Stimulated activated naive CD8-positive, alpha-beta T cell treated with anti-CD3 and anti-CD28 coated beads, Interleukin-15, amount 100 ng/mL, for 72 hours (primary cell): ENCODE results near the gene ARAP3.
"Not testable (repeated sequence)": the region's sequence is repeated elsewhere in the genome, so short reads cannot be mapped to it uniquely, and the experiment has no call there.

Experiments used
- ATAC-seq: fragments of 150-1000 bp; cut with Tn5 transposase; 2 replicates; pipeline ENCODE4 v1.10.0; 2021; ENCODE audit warnings: mild to moderate bottlenecking, moderate library complexity
- DNase-seq, 2 donors: peaks; one replicate each; pipeline ENCODE4 v3.0.0; 2021 to 2022
- H3K27ac Mint-ChIP-seq, 2 donors: one replicate each; pipeline ENCODE4 v1.8.0; 2022; ENCODE audit warnings: mild to moderate bottlenecking in 2 of 2, mixed read lengths in 2 of 2, moderate library complexity in 2 of 2
- H3K27me3 Mint-ChIP-seq: one replicate; pipeline ENCODE4 v1.8.0; 2022; ENCODE audit warnings: mixed read lengths
- H3K4me1 Mint-ChIP-seq: one replicate; pipeline ENCODE4 v1.8.0; 2022; ENCODE audit warnings: mild to moderate bottlenecking, mixed read lengths
- H3K4me3 Mint-ChIP-seq, 2 donors: one replicate each; pipeline ENCODE4 v1.8.0; 2022; ENCODE audit warnings: mild to moderate bottlenecking in 2 of 2, mixed read lengths in 2 of 2, moderate library complexity in 1 of 2
- H3K9me3 Mint-ChIP-seq, 2 donors: one replicate each; pipeline ENCODE4 v1.8.0; 2022; ENCODE audit warnings: mixed read lengths in 2 of 2

Gene ARAP3

GRCh38 chr5:141681695-141682641, at the start of gene ARAP3:
Gene ARAP3 (minus strand): TSS chr5:141682230. CDS start chr5:141680486, 1,744 bp downstream.
- Mint-ChIP-seq H3K27ac (peak within 1 kb of the TSS; percentile 43 to 89), H3K27me3 (no peaks in the 10 kb centered on the region), H3K4me1 (peaks cover 35% of the 10 kb centered on the region), H3K9me3 (no peaks in the 10 kb centered on the region), H3K4me3 (peak within 1 kb of the TSS; percentile 87 to 88)
- ATAC-seq (peak; percentile 83), DNase-seq (peak; percentile 45 to 48)

GRCh38 chr5:141729387-141730006, 47.5 kb upstream of the ARAP3 start:
- no peak for DNase-seq
- no peak overlapping the region for H3K4me3 Mint-ChIP-seq
- peaks cover 19% of the 10 kb centered on the region for H3K27me3 Mint-ChIP-seq

GRCh38 chr5:141725891-141726290, 43.9 kb upstream of the ARAP3 start:
- ATAC-seq (no peak), DNase-seq (no peak)
- Mint-ChIP-seq H3K4me1 (no peaks in the 10 kb centered on the region), H3K9me3 (no peaks in the 10 kb centered on the region), H3K4me3 (no peak overlapping the region), H3K27me3 (peaks cover 15% of the 10 kb centered on the region), H3K27ac (no peak overlapping the region)

More at GRCh38 chr5:141729387-141730006, 47.5 kb upstream of the ARAP3 start:
- Mint-ChIP-seq H3K9me3 (no peaks in the 10 kb centered on the region), H3K4me1 (no peaks in the 10 kb centered on the region), H3K27ac (no peak overlapping the region)
- no peak for ATAC-seq

- H3K27ac Mint-ChIP-seq: not testable (repeated sequence)
These were observed 43.1 kb upstream of the ARAP3 start for GRCh38 chr5:141725174-141725573.

GRCh38 chr5:141722266-141722665, 40.2 kb upstream of the ARAP3 start:
- Mint-ChIP-seq H3K4me1 (no peaks in the 10 kb centered on the region), H3K27ac (no peak overlapping the region), H3K9me3 (no peaks in the 10 kb centered on the region), H3K27me3 (peaks cover 13% of the 10 kb centered on the region), H3K4me3 (no peak overlapping the region)
- no peak for DNase-seq
- ATAC-seq: no peak

More at GRCh38 chr5:141725174-141725573, 43.1 kb upstream of the ARAP3 start:
- DNase-seq, H3K4me3 Mint-ChIP-seq, H3K9me3 Mint-ChIP-seq, ATAC-seq, H3K4me1 Mint-ChIP-seq: not testable (repeated sequence)
- H3K27me3 Mint-ChIP-seq: peaks cover 10% of the 10 kb centered on the region

GRCh38 chr5:141717043-141717442, 35.0 kb upstream of the ARAP3 start:
- Mint-ChIP-seq H3K27me3 (peaks cover 34% of the 10 kb centered on the region), H3K27ac (no peak overlapping the region), H3K9me3 (no peaks in the 10 kb centered on the region), H3K4me1 (peaks cover 4% of the 10 kb centered on the region), H3K4me3 (no peak overlapping the region)
- no peak for DNase-seq
- no peak for ATAC-seq

- Mint-ChIP-seq H3K4me1 (peaks cover 4% of the 10 kb centered on the region), H3K27me3 (peaks cover 34% of the 10 kb centered on the region), H3K4me3 (no peak overlapping the region), H3K9me3 (no peaks in the 10 kb centered on the region), H3K27ac (no peak overlapping the region)
- DNase-seq (no peak), ATAC-seq (no peak)
These were observed 34.4 kb upstream of the ARAP3 start for GRCh38 chr5:141716468-141716867.

- H3K4me3 Mint-ChIP-seq: no peak overlapping the region
- H3K9me3 Mint-ChIP-seq: no peaks in the 10 kb centered on the region
- no peak overlapping the region for H3K27ac Mint-ChIP-seq
- H3K27me3 Mint-ChIP-seq: peaks cover 34% of the 10 kb centered on the region
- no peak for DNase-seq
- ATAC-seq: no peak
- H3K4me1 Mint-ChIP-seq: peaks cover 4% of the 10 kb centered on the region
These were observed 34.0 kb upstream of the ARAP3 start for GRCh38 chr5:141716009-141716408.

GRCh38 chr5:141715346-141715905, 33.4 kb upstream of the ARAP3 start:
- peaks cover 4% of the 10 kb centered on the region for H3K4me1 Mint-ChIP-seq
- H3K27ac Mint-ChIP-seq: no peak overlapping the region
- H3K9me3 Mint-ChIP-seq: no peaks in the 10 kb centered on the region
- ATAC-seq: no peak
- no peak for DNase-seq
- H3K27me3 Mint-ChIP-seq: peaks cover 34% of the 10 kb centered on the region
- no peak overlapping the region for H3K4me3 Mint-ChIP-seq

- Mint-ChIP-seq H3K4me1 (peaks cover 4% of the 10 kb centered on the region), H3K9me3 (no peaks in the 10 kb centered on the region), H3K4me3 (no peak overlapping the region), H3K27me3 (peaks cover 34% of the 10 kb centered on the region), H3K27ac (no peak overlapping the region)
- DNase-seq: no peak
- ATAC-seq: no peak
These were observed 32.7 kb upstream of the ARAP3 start for GRCh38 chr5:141714542-141715310.

- no peak overlapping the region for H3K4me3 Mint-ChIP-seq
- no peaks in the 10 kb centered on the region for H3K9me3 Mint-ChIP-seq
- H3K27ac Mint-ChIP-seq: no peak overlapping the region
- H3K27me3 Mint-ChIP-seq: peaks cover 34% of the 10 kb centered on the region
- H3K4me1 Mint-ChIP-seq: peaks cover 4% of the 10 kb centered on the region
- no peak for DNase-seq
- ATAC-seq: no peak
These were observed 31.7 kb upstream of the ARAP3 start for GRCh38 chr5:141713616-141714309.

- H3K4me3 Mint-ChIP-seq: no peak overlapping the region
- no peak for ATAC-seq
These were observed 29.7 kb upstream of the ARAP3 start for GRCh38 chr5:141711687-141712086.

GRCh38 chr5:141709699-141710267, 27.8 kb upstream of the ARAP3 start:
- DNase-seq (no peak), ATAC-seq (no peak)
- Mint-ChIP-seq H3K27me3 (peaks cover 4% of the 10 kb centered on the region), H3K4me1 (no peaks in the 10 kb centered on the region), H3K9me3 (no peaks in the 10 kb centered on the region), H3K4me3 (no peak overlapping the region), H3K27ac (no peak overlapping the region)

More at GRCh38 chr5:141711687-141712086, 29.7 kb upstream of the ARAP3 start:
- Mint-ChIP-seq H3K4me1 (peaks cover 4% of the 10 kb centered on the region), H3K9me3 (no peaks in the 10 kb centered on the region), H3K27me3 (peaks cover 21% of the 10 kb centered on the region), H3K27ac (no peak overlapping the region)
- no peak for DNase-seq

GRCh38 chr5:141708016-141708415, 26.0 kb upstream of the ARAP3 start:
- ATAC-seq (no peak), DNase-seq (no peak)
- no peak overlapping the region for H3K4me3 Mint-ChIP-seq
- H3K9me3 Mint-ChIP-seq: no peaks in the 10 kb centered on the region
- no peak overlapping the region for H3K27ac Mint-ChIP-seq
- peaks cover 4% of the 10 kb centered on the region for H3K4me1 Mint-ChIP-seq
- H3K27me3 Mint-ChIP-seq: no peaks in the 10 kb centered on the region
